GM18868 (cell line): ENCODE results near the gene SPATS2L.

Source experiments
- ATAC-seq: cut with Tn5 transposase; IDR thresholded peaks from one replicate; pipeline ENCODE4 v1.9.1; 2021; ENCODE audit warnings: mild to moderate bottlenecking, moderate library complexity; ENCODE audit not compliant: unreplicated experiment

The SPATS2L gene, protein sequence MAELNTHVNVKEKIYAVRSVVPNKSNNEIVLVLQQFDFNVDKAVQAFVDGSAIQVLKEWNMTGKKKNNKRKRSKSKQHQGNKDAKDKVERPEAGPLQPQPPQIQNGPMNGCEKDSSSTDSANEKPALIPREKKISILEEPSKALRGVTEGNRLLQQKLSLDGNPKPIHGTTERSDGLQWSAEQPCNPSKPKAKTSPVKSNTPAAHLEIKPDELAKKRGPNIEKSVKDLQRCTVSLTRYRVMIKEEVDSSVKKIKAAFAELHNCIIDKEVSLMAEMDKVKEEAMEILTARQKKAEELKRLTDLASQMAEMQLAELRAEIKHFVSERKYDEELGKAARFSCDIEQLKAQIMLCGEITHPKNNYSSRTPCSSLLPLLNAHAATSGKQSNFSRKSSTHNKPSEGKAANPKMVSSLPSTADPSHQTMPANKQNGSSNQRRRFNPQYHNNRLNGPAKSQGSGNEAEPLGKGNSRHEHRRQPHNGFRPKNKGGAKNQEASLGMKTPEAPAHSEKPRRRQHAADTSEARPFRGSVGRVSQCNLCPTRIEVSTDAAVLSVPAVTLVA

DNA sequence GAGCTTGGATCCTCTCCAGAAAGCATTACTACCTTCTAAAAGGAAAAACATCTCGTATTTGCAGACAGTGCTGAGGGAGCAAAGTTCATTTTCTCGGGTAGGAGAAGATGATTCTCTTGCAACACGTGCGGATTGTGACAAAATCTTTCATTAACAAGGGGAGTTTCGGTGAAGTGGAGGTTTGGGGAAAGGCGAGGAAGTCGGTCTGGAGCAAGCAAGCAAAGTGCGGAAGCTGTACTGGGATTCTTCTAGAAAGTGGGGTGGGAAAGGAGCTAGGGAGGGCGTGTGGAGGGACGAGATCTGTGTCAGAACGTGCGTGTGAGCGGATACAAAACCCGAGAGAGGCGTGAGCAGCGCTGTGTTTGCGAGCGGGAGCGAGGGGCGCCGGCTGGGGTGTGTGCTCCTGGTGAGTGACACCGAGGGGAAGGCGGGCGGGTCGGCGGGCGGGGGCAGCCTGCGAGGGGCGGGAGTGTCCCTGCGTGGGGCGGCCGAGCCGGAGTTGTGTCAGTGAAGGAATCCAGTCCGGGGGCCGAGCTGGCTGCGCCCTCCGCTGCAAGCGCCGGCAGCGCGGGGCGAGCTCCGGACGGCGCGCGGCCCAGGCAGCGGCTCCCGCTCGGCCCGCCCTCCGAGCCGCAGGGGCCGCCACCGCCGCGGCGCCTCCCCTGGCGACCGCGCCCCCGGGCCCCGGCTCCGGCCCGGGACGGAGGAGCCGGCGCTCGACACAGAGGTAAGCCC, at the start of gene SPATS2L:
Gene SPATS2L (plus strand): TSS at position 498 of the 735 bp plus-strand sequence. CDS start 82,552 bp downstream, outside the sequence.
- peak; percentile 52 for ATAC-seq

DNA sequence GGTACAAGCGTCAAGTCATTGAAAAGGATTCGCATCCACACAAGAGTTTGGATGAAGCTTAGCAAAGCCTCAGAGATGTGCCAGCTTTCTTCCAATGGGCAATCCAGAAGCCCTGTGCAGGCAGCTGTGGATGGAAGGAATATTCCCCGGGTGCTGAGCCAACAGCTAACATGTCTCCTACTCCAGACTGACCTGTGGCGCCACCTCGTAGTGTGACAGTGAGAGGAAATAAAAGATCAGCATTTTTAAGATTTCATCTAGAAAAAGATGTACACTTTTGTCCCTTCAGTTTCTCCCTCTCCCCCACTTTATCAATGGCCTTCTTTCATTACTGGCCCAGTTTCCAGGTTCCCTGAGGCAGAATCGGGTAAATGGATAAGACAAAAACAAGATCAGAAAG, 48.9 kb upstream of the SPATS2L start:
- ATAC-seq: no peak

DNA sequence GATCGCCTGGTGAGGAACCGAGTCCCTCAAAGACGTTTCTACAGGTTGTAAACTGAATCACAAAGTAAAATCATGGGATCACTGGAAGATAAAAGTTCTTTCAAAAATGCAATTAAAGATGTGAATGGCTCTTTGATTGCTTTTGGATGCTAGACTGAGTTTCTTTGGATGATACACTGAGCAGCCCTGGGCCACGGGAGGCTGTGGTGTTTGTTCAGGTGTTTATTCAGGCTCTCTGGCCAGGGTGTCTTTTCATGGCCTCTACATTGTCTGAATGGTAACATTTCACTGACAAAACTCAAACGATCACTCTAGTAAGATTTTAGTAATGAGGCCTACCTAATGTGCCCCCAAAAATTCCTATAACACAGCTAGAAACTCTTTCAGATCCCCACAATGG, 48.4 kb upstream of the SPATS2L start:
- no peak for ATAC-seq

DNA sequence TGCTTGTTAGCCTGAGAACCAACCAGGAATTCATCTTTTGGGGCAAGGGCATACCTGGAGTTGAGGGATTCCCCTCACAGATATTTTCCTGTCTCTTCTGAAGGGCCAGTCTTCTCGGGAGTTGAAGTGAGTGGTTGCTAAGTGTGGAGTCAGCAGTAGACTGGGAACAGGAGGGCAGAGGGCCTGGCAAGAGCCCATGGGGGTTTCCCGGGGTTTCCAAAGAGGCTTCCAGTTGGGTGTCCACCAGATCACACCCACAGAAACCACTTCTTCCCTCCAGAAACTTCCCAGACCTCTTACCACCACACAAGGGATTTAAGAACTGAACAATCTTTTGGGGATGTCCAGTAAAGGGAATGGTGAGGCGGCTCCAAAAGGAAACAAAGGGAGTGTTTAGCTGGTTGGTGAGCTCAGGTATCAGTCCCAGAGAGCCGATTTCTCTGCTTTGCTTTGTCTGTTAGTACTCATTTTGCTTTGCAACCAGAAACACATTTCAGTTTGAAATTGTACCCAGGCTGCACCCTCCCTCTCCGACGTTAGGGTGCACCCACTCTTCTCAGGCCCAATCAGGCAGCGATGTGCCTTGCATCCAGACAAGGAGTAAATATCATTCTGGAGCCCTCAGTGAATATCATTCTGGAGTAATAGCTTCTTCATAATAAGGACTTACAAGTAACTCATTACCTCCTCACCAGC, 47.5 kb upstream of the SPATS2L start:
- no peak for ATAC-seq

DNA sequence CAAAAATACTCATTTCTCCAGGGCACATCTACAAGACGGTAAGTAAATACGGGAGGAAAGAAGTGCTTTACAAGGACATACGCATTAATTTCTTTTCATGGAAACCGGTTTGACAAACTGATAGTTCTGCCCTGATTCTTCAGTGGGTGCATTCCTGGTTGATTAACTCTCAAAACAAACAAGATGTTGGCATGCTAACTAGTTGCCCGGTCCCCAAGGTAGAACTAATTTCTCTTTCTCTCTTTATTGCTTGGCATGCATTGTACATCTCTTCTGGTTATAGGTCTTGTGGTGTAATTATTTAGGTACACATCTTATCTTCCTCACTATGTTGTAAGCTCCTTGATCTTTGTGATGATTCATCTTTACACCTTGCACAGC, 46.9 kb upstream of the SPATS2L start:
- no peak for ATAC-seq

DNA sequence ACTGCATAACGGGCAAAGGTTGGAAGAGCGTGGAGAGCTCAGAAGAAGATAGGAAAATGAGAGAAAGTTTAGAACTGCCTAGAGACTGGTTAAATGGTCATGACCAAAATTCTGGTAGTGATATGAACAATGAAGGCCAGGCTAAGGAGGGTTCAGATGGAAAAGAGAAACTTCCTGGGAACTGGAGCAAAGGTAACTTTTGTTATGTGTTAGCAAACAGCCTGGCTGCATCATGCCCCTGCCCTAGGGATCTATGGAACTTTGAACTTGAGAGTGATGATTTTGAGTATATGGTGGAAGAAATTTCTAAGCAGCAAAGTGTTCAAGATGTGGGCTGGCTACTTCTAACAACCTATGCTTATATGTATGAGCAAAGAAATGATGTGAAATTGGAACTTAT, 44.4 kb upstream of the SPATS2L start:
- ATAC-seq: no peak

DNA sequence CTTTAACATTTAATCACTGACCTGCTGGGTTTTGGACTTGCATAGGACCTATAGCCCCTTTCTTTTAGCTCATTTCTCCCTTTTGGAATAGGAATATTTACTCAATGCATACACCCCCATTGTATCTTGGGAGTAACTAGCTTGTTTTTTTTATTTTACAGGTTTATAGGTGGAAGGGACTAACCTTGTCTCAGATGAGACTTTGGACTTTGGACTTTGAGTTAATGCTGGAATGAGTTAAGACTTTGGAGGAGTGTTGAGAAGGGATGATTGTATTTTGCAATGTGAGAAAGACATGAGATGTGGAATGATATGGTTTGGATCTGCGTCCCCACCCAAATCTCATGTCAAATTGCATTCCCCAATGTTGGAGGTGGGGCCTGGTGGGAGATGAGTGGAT, 43.2 kb upstream of the SPATS2L start:
- ATAC-seq: no peak

DNA sequence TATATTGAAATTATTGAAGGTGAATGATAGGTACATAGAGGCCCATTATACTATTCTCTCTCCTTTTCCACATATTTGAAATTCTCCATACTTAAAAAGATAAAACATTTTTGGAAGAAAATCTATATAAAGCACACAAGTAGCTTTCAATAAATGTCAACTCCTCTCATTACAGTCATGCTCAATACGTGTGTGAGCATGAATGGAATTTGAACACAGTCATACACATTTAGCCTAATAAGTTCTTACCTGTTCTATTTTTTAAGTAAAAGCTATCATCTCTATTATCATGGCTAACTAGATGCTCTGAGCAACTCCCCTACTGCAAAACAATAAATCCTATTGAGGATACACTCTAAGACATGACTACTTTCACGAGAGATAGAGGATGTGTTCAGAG, 41.9 kb upstream of the SPATS2L start:
- no peak for ATAC-seq

DNA sequence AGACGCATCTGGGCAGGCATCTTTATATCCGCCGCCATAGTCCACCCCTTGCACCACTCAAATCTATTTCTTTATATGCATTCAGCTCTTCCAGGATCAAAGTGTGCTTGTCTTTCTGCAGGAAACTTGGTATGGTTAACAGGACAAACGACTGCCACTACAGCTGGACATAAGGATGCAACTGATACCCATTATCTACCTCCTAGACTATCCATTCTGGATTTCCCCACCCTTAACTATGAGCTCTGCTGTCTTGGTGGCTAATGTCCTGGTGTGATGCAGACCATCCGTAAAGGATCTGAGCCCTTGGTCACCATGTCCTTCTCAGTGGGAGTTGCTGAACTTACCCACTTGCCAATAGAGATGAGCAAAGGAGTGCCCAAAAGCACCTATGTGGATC, 40.1 kb upstream of the SPATS2L start:
- ATAC-seq: no peak

DNA sequence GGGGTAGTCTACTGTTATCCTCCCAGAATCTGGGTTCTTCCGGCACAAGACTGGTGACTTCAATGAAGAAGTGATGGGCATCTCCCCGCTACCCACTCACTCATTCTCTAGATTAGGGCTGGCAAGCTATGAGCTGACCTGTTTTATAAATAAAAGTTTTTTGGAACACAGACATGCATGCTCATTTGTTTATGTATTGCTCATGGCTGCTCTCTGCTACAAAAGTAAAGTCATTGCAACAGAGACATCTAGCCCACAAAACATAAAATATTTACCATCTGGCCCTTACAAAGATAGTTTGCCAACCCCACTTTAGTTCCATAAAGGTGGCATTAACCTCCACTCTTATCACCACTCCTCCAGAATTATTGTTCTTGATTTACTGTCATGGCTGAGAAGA, 39.1 kb upstream of the SPATS2L start:
- ATAC-seq: no peak

DNA sequence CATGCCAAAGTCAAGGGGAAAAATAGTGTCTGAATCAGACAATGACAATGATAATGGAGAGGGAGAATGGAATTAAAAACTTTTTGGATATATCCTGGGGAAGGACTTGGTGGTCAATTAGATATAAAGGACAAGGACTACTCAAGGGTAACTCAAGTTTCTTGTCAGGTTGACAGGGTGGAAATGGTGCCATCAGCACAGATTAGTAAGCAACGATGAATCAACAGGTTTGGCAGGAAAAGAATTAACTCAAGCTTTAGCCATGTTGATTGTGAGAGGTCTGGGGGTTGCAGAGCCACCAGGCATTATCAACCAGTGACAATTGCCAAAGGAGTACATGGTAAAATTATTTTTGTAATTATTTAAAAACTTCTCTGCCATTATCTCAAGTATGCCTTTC, 35.8 kb upstream of the SPATS2L start:
- no peak for ATAC-seq

DNA sequence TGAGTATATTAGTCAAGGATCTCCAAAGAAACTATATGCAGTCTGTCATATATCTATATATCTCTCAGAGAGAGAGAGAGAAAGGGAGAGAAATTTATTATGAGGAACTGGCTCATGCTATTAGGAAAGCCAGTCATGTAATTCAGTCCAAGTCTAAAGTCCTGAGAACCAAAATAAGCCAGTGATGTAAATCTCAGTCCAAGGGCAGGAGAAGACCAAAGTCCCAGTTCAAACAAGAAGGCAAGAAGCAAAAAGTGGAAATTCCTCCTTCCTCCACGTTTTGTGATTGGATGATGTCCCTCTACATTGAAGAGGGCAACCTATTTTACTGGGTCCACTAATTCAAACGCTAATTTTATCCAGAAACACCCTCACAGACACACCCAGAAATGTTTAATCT, 34.2 kb upstream of the SPATS2L start:
- no peak for ATAC-seq

DNA sequence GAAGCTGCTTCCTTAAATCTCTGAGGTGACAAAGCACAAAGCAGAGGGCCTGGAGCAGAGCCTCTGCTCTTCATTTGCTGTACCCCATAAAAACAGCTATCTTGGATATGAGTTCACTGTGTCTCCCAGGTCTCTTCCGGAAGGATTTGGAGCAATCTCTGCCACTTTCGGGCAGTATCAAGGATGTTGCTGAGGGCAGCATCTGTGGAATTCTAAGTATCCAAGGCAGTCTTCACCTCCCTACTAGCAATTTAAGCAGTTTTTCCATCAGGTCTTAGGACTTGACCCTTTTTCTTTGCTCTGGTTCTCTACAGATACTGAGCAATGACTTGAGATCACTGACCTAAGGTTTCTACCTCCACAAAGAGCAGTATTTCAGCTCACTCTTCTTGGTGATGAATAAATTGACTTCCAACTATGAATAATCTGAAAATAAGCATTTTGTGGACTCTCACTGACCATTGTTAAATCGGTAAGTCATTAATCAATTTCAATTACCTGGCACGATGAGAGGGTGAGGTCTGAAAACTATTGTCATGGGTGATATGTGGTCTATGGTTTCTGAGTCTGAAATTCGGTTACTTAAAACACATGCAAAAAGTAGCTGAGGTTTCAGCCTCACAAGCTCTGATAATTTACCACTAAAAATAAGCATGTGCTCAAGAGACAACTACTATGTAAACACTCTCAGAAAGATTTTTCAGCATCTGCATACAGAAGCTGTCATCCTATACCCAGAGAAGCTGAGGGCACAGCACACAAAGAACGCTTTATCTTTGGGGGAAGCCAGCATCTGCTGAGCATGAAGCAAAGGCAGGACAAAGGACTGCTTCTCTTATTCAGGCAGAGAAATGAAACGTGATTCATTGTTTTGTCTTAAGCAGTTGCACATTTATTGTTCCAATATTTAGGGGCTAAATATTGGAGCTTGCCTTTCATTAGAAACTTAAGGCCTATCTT, 32.1 kb upstream of the SPATS2L start:
- ATAC-seq: peak; percentile 55

DNA sequence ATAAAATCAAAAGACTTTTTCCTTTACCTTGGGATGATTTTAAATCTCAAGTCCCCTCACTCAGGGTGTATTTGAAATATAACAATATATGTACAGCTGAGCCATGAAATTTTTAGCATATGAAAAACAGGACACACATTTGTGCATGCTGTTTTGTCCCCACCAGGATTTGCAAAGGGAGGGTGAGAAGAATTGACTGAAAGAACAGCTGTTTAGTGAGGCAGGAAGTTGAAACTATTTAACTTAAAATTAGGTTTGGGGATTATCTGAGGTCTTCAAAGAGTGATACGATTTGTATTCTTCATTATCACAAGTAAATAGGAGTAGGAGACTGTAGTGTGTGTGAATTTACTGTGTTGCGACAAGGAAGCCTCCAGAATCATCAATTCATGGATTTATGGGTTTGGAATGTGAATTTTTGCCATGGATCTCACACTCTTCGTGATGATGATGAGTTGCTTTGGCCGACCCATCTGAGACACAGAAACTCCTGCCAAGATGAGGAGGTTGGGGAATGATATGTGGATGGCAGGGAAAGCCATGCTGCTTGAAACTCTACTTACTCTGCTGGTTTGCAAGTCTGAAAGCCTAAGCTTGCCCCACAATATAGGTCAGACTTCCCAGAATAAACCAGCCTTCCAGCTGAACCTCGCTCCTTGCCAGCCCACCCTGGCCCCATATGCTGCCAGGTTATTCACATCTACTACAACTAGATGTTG, 31.0 kb upstream of the SPATS2L start:
- ATAC-seq: no peak

DNA sequence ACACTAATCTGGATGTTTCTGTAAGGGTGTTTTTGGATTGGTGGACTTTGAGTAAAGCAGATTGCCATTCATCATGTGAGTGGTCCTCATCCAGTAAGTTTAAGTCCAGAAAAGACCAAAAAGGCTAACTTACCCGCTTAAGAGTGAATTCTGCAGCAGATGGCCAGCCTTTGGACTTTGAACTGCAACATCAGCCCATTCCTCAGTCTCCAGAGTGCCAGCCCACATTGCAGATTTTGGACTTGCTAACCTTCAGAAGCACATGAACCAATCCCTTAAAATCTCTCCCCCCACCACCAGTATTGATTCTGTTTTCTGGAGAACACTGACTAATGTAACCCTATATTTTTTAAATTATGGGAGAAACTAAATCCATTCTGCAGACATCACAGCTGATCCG, 30.0 kb upstream of the SPATS2L start:
- no peak for ATAC-seq

DNA sequence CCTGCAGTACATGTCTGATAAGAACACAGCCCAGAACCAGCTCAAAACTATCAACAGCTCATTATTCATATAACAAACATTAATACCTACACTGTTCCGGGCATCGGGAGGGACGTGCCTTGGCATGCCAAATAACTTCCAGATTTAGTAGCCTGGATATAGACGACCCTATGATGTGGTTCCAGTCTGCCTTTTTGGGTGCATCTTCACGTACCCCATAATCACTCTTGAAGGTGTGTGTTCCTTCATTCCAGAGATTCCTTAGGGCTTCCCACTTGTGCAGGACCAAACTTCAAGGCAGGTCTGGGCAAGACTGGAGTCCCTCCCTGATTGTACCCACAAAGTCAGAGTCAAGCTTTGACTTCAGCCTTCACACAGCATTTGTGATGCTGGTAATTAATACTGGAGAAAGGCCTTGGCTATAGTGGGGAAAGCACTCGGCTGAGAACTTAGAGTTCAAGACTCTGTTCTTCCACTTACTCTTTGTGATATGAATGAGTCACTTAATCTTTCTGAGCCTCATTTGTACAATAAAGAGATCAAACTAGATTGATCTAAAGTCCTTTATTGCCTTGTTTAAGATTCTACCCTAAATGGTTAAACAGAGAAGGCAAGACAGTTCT, 27.7 kb upstream of the SPATS2L start:
- no peak for ATAC-seq

DNA sequence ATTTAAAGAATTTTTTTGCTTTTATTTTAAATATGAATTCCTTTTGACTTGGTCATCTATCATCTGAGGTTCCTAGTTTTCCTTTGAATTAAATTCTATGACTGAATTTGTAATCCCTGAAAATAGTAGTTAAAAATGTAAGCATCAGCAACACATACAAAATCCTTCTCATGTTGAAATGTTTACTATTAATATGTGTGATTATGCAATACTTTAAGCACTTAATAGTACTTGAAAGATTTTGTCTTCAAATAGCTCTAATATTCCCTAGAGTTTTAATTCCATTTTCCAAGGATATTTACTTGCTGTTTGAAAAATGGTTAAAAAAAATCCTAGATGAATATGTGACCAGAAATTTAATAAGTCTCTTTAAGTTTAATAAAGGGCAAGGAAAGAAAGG, 26.6 kb upstream of the SPATS2L start:
- ATAC-seq: no peak

DNA sequence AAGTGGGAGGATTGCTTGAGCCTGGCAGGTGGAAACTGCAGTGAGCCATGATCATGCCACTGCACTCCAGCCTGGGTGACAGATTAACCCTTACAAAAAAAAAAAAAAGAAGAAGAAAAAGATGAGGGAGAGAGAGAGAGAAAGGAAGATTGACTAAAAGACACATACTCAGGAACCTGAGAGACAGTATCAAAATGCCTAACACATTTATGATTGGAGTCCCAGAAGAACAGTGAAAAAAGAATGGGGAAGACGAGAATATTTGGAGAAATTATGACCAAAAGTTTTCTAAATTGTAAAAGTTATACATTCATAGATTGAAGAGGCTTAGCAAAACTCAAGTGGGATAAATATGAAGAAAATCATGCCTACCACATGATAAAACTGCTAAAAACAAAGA, 19.9 kb upstream of the SPATS2L start:
- ATAC-seq: no peak

DNA sequence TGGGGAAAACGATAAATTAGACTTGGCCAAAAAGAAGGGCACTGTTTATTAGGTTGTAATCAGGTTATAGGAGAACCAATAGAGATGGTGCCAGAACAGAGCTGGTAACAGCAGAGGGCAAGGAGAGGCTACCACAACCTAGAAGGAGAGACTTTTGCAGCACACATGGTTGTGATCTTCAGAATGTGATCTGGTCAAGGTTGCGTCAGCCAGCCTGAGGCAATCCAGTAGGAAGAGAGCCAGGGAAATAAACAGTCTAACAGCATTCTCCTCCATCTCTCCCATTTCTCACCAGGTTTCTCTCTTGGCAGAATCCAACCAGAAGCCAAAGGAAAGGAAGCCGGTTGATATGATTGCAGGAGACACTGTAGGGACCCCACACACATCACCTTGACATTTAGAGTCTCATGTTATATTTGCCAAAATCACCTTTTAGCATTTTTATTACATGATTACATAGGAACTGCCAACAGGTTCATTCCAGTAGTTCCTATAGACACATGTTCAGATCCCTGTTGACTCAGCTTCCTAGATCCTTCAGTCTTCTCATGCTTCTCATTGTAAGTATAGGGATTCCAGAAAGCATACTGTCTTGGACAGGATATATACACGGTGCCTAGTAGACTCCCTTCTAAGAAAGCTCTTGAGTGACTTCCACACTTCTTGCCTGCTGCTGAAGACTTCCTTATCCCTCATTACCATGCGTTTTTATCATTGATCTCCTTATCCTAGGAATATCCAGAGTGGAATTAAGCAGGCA, 17.6 kb upstream of the SPATS2L start:
- ATAC-seq: no peak
